ENCODE results near the gene SAP25. TPM values are rescaled to one million over a fixed set of nuclear protein-coding genes. Genes with fewer than 3 reads are reported as not detected.

SAP25 gene
- total RNA-seq, result 1 to 10 TPM; 2.8 to 4.3 (median 3.5) TPM
- long read RNA-seq, donor 1, partial matches to known transcripts, result 0 of 1 reads
- long read RNA-seq, donor 1, other reads (novel, unspliced or antisense), result 0 of 1 reads
- long read RNA-seq, donor 2, partial matches to known transcripts, result 0 of 1 reads
- long read RNA-seq, donor 2, other reads (novel, unspliced or antisense), result 0 of 1 reads

DNA sequence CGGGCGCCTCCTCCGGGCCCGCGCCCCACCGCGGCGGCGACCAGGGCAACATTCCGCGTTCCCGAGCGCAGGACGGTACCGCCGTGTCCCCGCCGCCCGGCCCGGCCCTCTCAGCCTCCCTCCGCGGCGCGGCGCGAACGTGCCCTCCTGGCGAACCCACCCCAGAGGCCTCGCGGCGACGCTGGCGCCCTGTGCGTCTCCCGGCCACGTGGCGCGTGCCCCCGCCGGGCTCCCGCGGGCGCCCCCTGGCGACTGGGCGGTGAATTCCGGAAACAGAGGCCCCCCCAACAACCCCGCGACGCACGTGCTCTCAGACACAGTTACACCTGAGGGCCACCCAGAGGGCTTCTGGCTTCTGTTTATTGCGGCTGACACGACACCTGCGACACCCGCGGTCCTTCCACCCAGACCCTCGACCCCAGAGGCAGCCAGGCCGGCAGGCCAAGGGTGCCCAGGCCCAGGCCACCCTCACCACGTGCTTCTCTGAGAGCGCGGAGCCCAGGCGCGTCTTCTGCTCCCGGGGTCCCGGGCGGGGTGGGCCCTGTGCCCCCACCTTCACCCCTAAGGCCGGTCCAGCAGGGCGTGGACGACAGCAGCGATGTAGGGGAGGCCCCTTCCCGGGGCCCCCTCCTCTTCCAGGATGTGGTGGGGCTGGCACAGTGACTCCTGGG, at the start of gene SAP25:
Gene SAP25 (minus strand): TSS at position 210 of the 671 bp plus-strand sequence. CDS start 158 bp downstream, at position 52.
- ATAC-seq (no peak), DNase-seq (peak in 1 of 3 donors; percentile 34)
- no peaks in the 10 kb centered on the region for H3K9me3 ChIP-seq
- H3K4me1 ChIP-seq (ENCODE audit: low read depth), result peaks cover 19% of the 10 kb centered on the region
- peaks cover 4% of the 10 kb centered on the region for H3K36me3 ChIP-seq (ENCODE audit: low read depth)
- TF ChIP-seq, protein P1, sequence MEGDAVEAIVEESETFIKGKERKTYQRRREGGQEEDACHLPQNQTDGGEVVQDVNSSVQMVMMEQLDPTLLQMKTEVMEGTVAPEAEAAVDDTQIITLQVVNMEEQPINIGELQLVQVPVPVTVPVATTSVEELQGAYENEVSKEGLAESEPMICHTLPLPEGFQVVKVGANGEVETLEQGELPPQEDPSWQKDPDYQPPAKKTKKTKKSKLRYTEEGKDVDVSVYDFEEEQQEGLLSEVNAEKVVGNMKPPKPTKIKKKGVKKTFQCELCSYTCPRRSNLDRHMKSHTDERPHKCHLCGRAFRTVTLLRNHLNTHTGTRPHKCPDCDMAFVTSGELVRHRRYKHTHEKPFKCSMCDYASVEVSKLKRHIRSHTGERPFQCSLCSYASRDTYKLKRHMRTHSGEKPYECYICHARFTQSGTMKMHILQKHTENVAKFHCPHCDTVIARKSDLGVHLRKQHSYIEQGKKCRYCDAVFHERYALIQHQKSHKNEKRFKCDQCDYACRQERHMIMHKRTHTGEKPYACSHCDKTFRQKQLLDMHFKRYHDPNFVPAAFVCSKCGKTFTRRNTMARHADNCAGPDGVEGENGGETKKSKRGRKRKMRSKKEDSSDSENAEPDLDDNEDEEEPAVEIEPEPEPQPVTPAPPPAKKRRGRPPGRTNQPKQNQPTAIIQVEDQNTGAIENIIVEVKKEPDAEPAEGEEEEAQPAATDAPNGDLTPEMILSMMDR (IDR thresholded peaks at IDR 0.05), result no peak
- no peak within 1 kb of the TSS for H3K4me3 ChIP-seq
- intact Hi-C loops (cut with DNase I, micrococcal nuclease), result no loop called here

GRCh38 chr7:100621554-100621953, 47.9 kb upstream of the SAP25 start:
- Histone ChIP-seq H3K9me3 (no peaks in the 10 kb centered on the region), H3K4me3 (no peak overlapping the region), H3K36me3 (ENCODE audit: low read depth) (no peaks in the 10 kb centered on the region), H3K4me1 (ENCODE audit: low read depth) (no peaks in the 10 kb centered on the region)
- intact Hi-C loops (cut with DNase I, micrococcal nuclease), result no loop called here
- DNase-seq (no peak), ATAC-seq (no peak)
- TF ChIP-seq, protein P1 (IDR thresholded peaks at IDR 0.05), result no peak

GRCh38 chr7:100620804-100621203, 47.1 kb upstream of the SAP25 start:
- DNase-seq (no peak), ATAC-seq (no peak)
- TF ChIP-seq, protein P1 (IDR thresholded peaks at IDR 0.05), result no peak
- H3K4me1 ChIP-seq (ENCODE audit: low read depth), result no peaks in the 10 kb centered on the region
- no peaks in the 10 kb centered on the region for H3K36me3 ChIP-seq (ENCODE audit: low read depth)
- no peaks in the 10 kb centered on the region for H3K9me3 ChIP-seq
- intact Hi-C loops (cut with DNase I, micrococcal nuclease), result no loop called here
- no peak overlapping the region for H3K4me3 ChIP-seq

GRCh38 chr7:100620239-100620638, 46.5 kb upstream of the SAP25 start:
- no peaks in the 10 kb centered on the region for H3K36me3 ChIP-seq (ENCODE audit: low read depth)
- TF ChIP-seq, protein P1 (IDR thresholded peaks at IDR 0.05), result no peak
- no peak for ATAC-seq
- DNase-seq, result no peak
- H3K4me3 ChIP-seq, result no peak overlapping the region
- H3K4me1 ChIP-seq (ENCODE audit: low read depth), result no peaks in the 10 kb centered on the region
- no peaks in the 10 kb centered on the region for H3K9me3 ChIP-seq
- intact Hi-C loops (cut with DNase I, micrococcal nuclease), result no loop called here

GRCh38 chr7:100614308-100614861, 40.7 kb upstream of the SAP25 start:
- no peaks in the 10 kb centered on the region for H3K36me3 ChIP-seq (ENCODE audit: low read depth)
- no peak overlapping the region for H3K4me3 ChIP-seq
- TF ChIP-seq, protein P1 (IDR thresholded peaks at IDR 0.05), result no peak
- DNase-seq (no peak), ATAC-seq (no peak)
- no peaks in the 10 kb centered on the region for H3K4me1 ChIP-seq (ENCODE audit: low read depth)
- intact Hi-C loops (cut with DNase I, micrococcal nuclease), result no loop called here
- no peaks in the 10 kb centered on the region for H3K9me3 ChIP-seq
